ENCODE measurements around the gene PRKAR1B.

GRCh38 chr7:562374-562675 lies 164.8 kb downstream of the PRKAR1B start:
- TF ChIP-seq CTCF (IDR thresholded peaks at IDR 0.05) (no peak), POLR2A (IDR thresholded peaks at IDR 0.05) (no peak)

Measured in thyroid gland (tissue), 4 donors.